GM13976 (cell line): ENCODE data around the gene WDR74.

ENCODE experiments used
- DNase-seq: peaks from one replicate; pipeline ENCODE4 v3.0.0; 2012; ENCODE audit warnings: low spot score
- in situ Hi-C: fragments of 300-500 bp; cut with MboI; formaldehyde crosslinking; loops from one replicate; pipeline ENCODE4 v1.12.0; 2022; ENCODE audit warnings: low sequenced_read_pairs, mixed read lengths, inconsistent platforms; ENCODE audit not compliant: unreplicated experiment
- TF ChIP-seq, protein P1 (sequence below): IDR thresholded peaks from 2 replicates; pipeline ENCODE4 v1.5.1; 2012; ENCODE audit warnings: borderline replicate concordance, mild to moderate bottlenecking; ENCODE audit not compliant: insufficient read depth; ENCODE audit errors: extremely low read depth, missing control alignments, control extremely low read depth

Gene WDR74

DNA sequence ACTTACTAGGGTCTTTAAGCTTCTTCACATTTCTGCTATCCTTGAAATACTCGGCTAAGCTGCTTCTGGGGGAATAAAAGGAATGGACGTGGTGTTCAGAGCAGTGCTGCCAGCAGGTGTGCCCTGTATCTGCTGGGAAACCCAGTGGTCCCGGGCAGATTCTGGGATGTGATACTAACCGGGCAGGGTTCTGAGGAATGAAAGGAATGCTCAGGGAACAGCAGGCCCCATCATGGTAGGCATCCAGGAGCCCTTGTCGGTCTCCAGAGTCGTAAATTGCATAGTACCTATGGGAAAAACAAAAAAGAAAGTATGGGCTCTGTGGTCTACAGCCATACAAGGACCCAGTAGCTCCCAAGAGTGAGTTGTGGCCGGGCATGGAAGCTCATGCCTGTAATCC is 43.1 kb downstream of the WDR74 start:
- in situ Hi-C loops = no loop called here
- TF ChIP-seq, protein P1, sequence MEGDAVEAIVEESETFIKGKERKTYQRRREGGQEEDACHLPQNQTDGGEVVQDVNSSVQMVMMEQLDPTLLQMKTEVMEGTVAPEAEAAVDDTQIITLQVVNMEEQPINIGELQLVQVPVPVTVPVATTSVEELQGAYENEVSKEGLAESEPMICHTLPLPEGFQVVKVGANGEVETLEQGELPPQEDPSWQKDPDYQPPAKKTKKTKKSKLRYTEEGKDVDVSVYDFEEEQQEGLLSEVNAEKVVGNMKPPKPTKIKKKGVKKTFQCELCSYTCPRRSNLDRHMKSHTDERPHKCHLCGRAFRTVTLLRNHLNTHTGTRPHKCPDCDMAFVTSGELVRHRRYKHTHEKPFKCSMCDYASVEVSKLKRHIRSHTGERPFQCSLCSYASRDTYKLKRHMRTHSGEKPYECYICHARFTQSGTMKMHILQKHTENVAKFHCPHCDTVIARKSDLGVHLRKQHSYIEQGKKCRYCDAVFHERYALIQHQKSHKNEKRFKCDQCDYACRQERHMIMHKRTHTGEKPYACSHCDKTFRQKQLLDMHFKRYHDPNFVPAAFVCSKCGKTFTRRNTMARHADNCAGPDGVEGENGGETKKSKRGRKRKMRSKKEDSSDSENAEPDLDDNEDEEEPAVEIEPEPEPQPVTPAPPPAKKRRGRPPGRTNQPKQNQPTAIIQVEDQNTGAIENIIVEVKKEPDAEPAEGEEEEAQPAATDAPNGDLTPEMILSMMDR = no peak
- DNase-seq = no peak

DNA sequence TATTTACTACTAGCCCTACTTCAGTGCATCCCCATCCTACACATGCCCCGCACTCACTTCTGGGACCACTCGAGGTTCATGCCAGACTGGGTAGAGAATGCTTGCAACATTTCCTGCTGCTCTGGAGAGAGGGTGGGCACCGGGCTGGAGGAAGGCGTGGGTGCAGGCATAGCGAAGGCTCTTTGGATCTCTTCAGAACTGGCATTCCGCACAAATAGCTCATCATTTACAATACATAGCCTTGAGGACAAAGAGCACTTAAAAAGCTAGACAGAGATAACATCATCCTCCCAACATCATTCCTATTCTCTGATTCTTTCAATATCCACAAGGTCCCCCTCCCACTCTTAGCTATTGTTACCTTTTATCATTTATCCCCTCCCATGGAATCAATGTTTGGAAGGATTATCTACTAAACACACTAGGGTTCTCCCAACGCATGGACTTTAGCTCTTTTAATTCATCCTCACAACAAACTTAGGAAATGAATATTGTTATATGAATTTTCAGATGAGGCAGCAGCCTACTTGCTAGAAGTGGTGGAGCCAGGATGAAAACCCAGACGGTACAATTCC is 45.1 kb downstream of the WDR74 start:
- in situ Hi-C loops = no loop called here
- no peak for DNase-seq
- TF ChIP-seq, protein P1 = no peak

DNA sequence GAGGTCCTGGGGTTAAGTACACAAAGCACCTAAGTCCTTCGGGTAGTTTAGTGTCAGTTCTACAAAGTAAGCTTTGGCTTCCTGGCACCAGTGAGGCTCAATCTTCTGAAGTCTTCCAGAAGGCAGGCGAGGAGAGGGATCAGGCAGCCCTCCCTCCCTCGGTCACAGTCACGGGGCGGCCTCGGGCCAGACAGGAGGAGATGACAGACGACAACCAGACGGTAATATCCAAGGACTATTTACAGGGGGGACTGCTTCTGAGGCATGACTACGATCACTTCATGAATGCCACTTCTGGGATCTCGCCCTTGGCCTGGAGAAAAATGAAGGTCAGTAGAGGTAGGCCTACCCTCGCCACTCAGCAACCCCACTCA is 47.2 kb downstream of the WDR74 start:
- TF ChIP-seq, protein P1 = no peak
- in situ Hi-C loops = no loop called here
- DNase-seq = no peak

DNA sequence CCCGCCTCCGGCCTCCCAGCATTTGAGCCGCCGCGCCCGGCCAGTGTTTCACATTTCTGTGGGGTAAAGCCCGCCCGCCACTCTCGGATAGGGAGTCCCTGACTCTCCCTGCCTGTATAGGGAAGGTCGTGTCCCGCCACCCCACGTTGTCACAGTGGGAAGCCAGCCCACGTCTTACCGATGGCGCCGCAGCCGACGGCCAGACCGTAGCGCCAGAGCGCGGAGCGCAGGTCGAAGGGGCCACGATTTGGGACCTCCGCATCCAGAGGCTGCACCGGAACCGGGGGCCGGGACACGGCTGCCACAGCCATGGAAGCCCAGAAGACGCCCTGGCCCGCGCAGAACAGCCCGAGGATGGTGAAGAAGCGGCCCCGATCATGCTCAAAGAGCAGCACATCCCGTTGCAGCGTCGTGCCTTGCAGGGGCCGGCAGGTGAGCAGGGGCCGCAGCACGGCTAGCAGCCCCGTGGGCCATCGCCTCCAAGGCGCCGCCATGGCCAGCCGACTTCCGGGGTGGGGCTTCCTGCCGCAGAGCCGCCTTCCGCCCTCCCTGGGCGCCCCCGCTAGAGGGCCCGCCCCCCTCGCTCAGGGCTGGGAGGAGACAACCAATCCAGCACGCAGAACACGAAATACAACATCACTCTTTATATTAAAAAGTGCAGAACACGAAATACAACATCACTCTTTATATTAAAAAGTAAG is 47.7 kb downstream of the WDR74 start, which contains the start of gene TMEM223:
Gene TMEM223, minus strand, starts transcription at position 506 of the 701 bp plus-strand sequence. Its CDS starts 12 bp downstream, at position 494.
- peak; percentile 93 for DNase-seq
- TF ChIP-seq, protein P1 = no peak
- in situ Hi-C loops = no loop called here

DNA sequence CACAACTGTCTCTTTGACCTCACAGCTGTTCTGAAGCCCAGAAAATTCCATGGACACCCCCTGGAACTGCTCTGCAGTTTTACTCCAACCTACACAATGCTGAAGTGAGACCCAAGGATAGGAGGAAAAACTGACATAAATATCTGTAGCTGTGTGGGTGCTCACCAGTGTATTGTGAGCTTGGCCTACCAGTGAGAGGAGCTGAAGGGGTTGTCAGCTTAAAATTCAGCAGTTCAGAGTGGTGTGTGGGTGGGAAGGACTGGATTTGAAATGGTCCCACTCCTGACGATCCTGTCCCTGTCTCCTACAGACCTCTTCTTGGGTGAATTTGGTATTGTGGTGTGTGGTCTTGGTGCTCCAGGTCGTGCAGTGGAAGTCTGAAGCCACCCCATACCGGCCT is 49.8 kb downstream of the WDR74 start:
- DNase-seq = no peak
- in situ Hi-C loops = no loop called here
- TF ChIP-seq, protein P1 = no peak

DNA sequence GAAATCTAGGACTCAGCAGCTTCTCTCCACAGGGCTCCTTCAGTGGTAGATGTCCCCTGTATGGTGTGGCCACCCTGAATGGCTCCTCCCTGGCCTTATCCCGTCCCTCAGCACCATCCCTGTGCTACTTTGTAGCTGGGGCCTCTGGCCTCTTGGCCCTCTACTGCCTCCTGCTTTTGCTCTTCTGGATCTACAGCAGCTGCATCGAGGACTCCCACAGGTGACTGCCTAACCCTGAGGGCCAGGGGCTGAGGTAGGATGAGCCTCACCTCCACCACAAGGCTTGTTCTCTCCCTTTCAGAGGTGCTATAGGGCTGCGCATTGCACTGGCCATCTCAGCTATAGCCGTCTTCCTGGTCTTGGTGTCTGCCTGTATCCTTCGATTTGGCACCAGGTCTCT is 50.4 kb downstream of the WDR74 start:
- no peak for DNase-seq
- in situ Hi-C loops = no loop called here
- TF ChIP-seq, protein P1 = no peak
